ENCODE measurements around the gene EIF4E2. TPM values are rescaled to one million over a fixed set of nuclear protein-coding genes. Genes with fewer than 3 reads are reported as not detected.

The EIF4E2 gene
- total and polyA plus RNA-seq, 2 of the 4 experiments (the other 2 are of a cell fraction): 52.1 to 105 TPM

GRCh38 chr2:232540441-232541041 is 9.9 kb upstream of the EIF4E2 start:
- Histone ChIP-seq H4K91ac (ENCODE audit: insufficient read depth, low read depth, low read length) (no peak overlapping the region), H2BK20ac (ENCODE audit: low read depth, low read length) (no peak overlapping the region), H3K56ac (ENCODE audit: extremely low read depth, insufficient read depth, low read length) (no peak overlapping the region), H2AK9ac (replicated peaks; ENCODE audit: low read depth, low read length, poor library complexity) (no peak overlapping the region), H2BK120ac (ENCODE audit: low read depth, low read length) (no peak overlapping the region), H2AK5ac (ENCODE audit: low read depth, low read length) (no peak overlapping the region), H2AFZ (replicated peaks; ENCODE audit: low read length, poor library complexity) (no peak overlapping the region), H3K9me3 (ENCODE audit: control insufficient read depth, insufficient read depth, low read length) (peaks cover 6% of the 10 kb centered on the region), H2BK5ac (ENCODE audit: low read depth, low read length, poor library complexity, severe bottlenecking) (no peak overlapping the region), H3K18ac (ENCODE audit: low read depth, low read length) (no peak overlapping the region), H3K4me3 (ENCODE audit: insufficient read depth, low read depth, low read length) (no peak overlapping the region), H3K4ac (ENCODE audit: low read depth, low read length) (no peak overlapping the region), H3K14ac (replicated peaks; ENCODE audit: low read depth, low read length) (no peak overlapping the region), H3K79me1 (ENCODE audit: low read depth in 1 of 2, low read length in 2 of 2) (no peaks in the 10 kb centered on the region), H4K8ac (ENCODE audit: low read depth in 2 of 2, low read length in 2 of 2) (no peak overlapping the region), H3K9me1 (ENCODE audit: insufficient read depth, low read length) (0 out of 2 replicates have a peak, but pooled peaks cover 5% of the 10 kb centered on the region), H3K4me1 (ENCODE audit: control insufficient read depth, insufficient read depth, low read length) (no peaks in the 10 kb centered on the region; the same call in 1 of the 2 replicates), H3K27ac (ENCODE audit: insufficient read depth, low read length) (no peak overlapping the region), H3K4me2 (ENCODE audit: low read depth, low read length) (no peak overlapping the region), H4K5ac (ENCODE audit: low read depth, low read length) (no peak overlapping the region), H3K36me3 (ENCODE audit: control insufficient read depth, insufficient read depth, low read length) (0 out of 2 replicates have a peak, but pooled peaks cover 1% of the 10 kb centered on the region), H2BK15ac (ENCODE audit: low read depth, low read length) (no peak overlapping the region), H3K9ac (ENCODE audit: low read depth, low read length) (no peak overlapping the region), H4K20me1 (ENCODE audit: insufficient read depth, low read length) (no peaks in the 10 kb centered on the region; the same call in 1 of the 2 replicates), H3K23ac (ENCODE audit: low read depth, low read length) (no peak overlapping the region), H3K27me3 (ENCODE audit: control insufficient read depth, insufficient read depth, low read length) (peaks cover 17% of the 10 kb centered on the region)
- ATAC-seq (ENCODE audit: low read depth): no peak
- dilution Hi-C loops (cut with HindIII; ENCODE audit: low sequenced_read_pairs, unreplicated experiment): no loop called here
- intact Hi-C loops (cut with micrococcal nuclease): no loop called here
- BruUV-seq (replicated peaks): no TSS peak
- ChIA-PET POLR2A (ENCODE audit: unreplicated experiment) (no interaction called here), CTCF (no interaction called here)
- in situ Hi-C loops (cut with MboI; ENCODE audit: low sequenced_read_pairs): no loop called here
- no peak for DNase-seq
- no peak for TF ChIP-seq RCOR1 (IDR thresholded peaks at IDR 0.05; ENCODE audit: insufficient replicate concordance, low read length)
- TF ChIP-seq MAFK (IDR thresholded peaks at IDR 0.05; ENCODE audit: low read depth, low read length): no peak
- no peak for TF ChIP-seq SMC3 (IDR thresholded peaks at IDR 0.05; ENCODE audit: low read depth, low read length)
- TF ChIP-seq RFX5 (IDR thresholded peaks at IDR 0.05; ENCODE audit: low read depth, low read length): no peak
- TF ChIP-seq USF2 (IDR thresholded peaks at IDR 0.05; ENCODE audit: low read depth, low read length): no peak
- TF ChIP-seq CTCF (conservative IDR thresholded peaks at IDR 0.05; ENCODE audit: low read depth, low read length): no peak
- no peak for TF ChIP-seq CEBPB (IDR thresholded peaks at IDR 0.05; ENCODE audit: low read depth, low read length)
- TF ChIP-seq RAD21 (IDR thresholded peaks at IDR 0.05; ENCODE audit: low read length): no peak
- TF ChIP-seq FOS (IDR thresholded peaks at IDR 0.05; ENCODE audit: low read depth, low read length): no peak
- TF ChIP-seq MAZ (IDR thresholded peaks at IDR 0.05; ENCODE audit: borderline replicate concordance, low read depth, low read length): no peak
- no peak for TF ChIP-seq POLR2A (IDR thresholded peaks at IDR 0.05; ENCODE audit: low read depth, low read length)
- TF ChIP-seq BHLHE40 (IDR thresholded peaks at IDR 0.05; ENCODE audit: low read depth, low read length): no peak
- TF ChIP-seq CHD1 (IDR thresholded peaks at IDR 0.05; ENCODE audit: low read depth, low read length): no peak
- WGBS, 2 experiments (ENCODE audit: extremely low coverage in 2 of 2, insufficient read length in 1 of 2): 90% methylated on average over 7 of the region's 17 CpGs; no CpG with 5 or more reads in 1 of the 2 experiments

Data from IMR-90 (cell line).